ENCODE data around the gene GVQW3. TPM values are rescaled to one million over a fixed set of nuclear protein-coding genes. Genes with fewer than 3 reads are reported as not detected.
A peak's percentile ranks its signal among the peaks of the same experiment; 100 is the strongest.

GVQW3 gene
- total and polyA plus RNA-seq, 5 donors from 2014 or later = 1.7 to 3.0 (median 2.6) TPM

- Mint-ChIP-seq H3K9me3 (peaks cover 0 to 1% (median 0%) of the 10 kb centered on the region in 7 donors), H3K4me1 (peaks cover 4 to 20% (median 17%) of the 10 kb centered on the region in 4 donors), H3K27me3 (no peaks in the 10 kb centered on the region), H3K27ac (no peak overlapping the region), H3K36me3 (peaks cover 9% of the 10 kb centered on the region), H3K4me3 (no peak overlapping the region)
- peaks cover 2% of the 10 kb centered on the region for H3K36me3 ChIP-seq (ENCODE audit: control insufficient read depth, insufficient read depth, low read length)
- H3K9me3 ChIP-seq (ENCODE audit: control insufficient read depth in 2 of 2, low read length in 2 of 2) = no peaks in the 10 kb centered on the region
- no peak overlapping the region for H3K4me3 ChIP-seq (ENCODE audit: low read depth, low read length)
- ATAC-seq (ENCODE audit: low read depth in 2 of 2) (no peak), DNase-seq (no peak)
- H3K27me3 ChIP-seq (ENCODE audit: control insufficient read depth, insufficient read depth, low read length) = no peaks in the 10 kb centered on the region
- H3K4me1 ChIP-seq (ENCODE audit: control insufficient read depth, insufficient read depth, low read length, poor library complexity, severe bottlenecking) = no peaks in the 10 kb centered on the region
- H3K27ac ChIP-seq (ENCODE audit: insufficient read depth, low read length, poor library complexity, severe bottlenecking) = no peak overlapping the region
Measured at GRCh38 chr11:76388408-76388807, 7.3 kb downstream of the GVQW3 start.

DNA sequence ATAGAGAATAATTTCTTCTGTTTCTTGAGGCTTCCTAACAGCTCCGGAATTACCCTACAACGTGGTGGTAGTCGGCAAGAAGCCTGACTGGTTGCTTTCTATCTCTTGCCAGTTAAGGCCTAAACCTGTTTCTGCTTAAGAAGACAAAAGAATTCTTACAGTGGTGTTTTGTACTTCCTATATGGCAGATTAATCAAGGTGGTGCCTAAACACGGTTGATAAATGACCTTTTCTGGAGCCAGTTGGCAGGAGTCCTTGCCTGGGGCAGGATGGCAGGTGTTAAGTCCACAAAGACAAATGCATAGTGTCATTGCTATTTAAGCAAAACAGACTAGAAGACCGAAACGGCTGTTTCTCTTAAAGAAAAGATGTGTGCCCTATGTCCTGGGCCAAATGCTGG lies 9.9 kb downstream of the GVQW3 start:
- H3K27ac ChIP-seq (ENCODE audit: insufficient read depth, low read length, poor library complexity, severe bottlenecking) = no peak overlapping the region
- no peaks in the 10 kb centered on the region for H3K9me3 ChIP-seq (ENCODE audit: control insufficient read depth in 2 of 2, low read length in 2 of 2)
- no peak overlapping the region for H3K4me3 ChIP-seq (ENCODE audit: low read depth, low read length)
- Mint-ChIP-seq H3K9me3 (peaks cover 0 to 1% (median 0%) of the 10 kb centered on the region in 7 donors), H3K27ac (no peak overlapping the region), H3K4me1 (peaks cover 2 to 15% (median 4%) of the 10 kb centered on the region in 4 donors), H3K36me3 (peaks cover 7% of the 10 kb centered on the region), H3K4me3 (no peak overlapping the region), H3K27me3 (no peaks in the 10 kb centered on the region)
- no peaks in the 10 kb centered on the region for H3K4me1 ChIP-seq (ENCODE audit: control insufficient read depth, insufficient read depth, low read length, poor library complexity, severe bottlenecking)
- H3K36me3 ChIP-seq (ENCODE audit: control insufficient read depth, insufficient read depth, low read length) = no peaks in the 10 kb centered on the region
- ATAC-seq (ENCODE audit: low read depth in 2 of 2) (no peak), DNase-seq (no peak)
- no peaks in the 10 kb centered on the region for H3K27me3 ChIP-seq (ENCODE audit: control insufficient read depth, insufficient read depth, low read length)

GRCh38 chr11:76391811-76392475 lies 10.8 kb downstream of the GVQW3 start:
- H3K36me3 ChIP-seq (ENCODE audit: control insufficient read depth, insufficient read depth, low read length) = no peaks in the 10 kb centered on the region
- Mint-ChIP-seq H3K27me3 (no peaks in the 10 kb centered on the region), H3K4me3 (no peak overlapping the region), H3K4me1 (peaks cover 0 to 11% (median 2%) of the 10 kb centered on the region in 4 donors), H3K27ac (no peak overlapping the region), H3K9me3 (no peaks in the 10 kb centered on the region), H3K36me3 (peaks cover 3% of the 10 kb centered on the region)
- H3K9me3 ChIP-seq (ENCODE audit: control insufficient read depth in 2 of 2, low read length in 2 of 2) = no peaks in the 10 kb centered on the region
- no peaks in the 10 kb centered on the region for H3K4me1 ChIP-seq (ENCODE audit: control insufficient read depth, insufficient read depth, low read length, poor library complexity, severe bottlenecking)
- no peak for DNase-seq
- H3K27ac ChIP-seq (ENCODE audit: insufficient read depth, low read length, poor library complexity, severe bottlenecking) = no peak overlapping the region
- no peak for ATAC-seq (ENCODE audit: low read depth in 2 of 2)
- H3K27me3 ChIP-seq (ENCODE audit: control insufficient read depth, insufficient read depth, low read length) = no peaks in the 10 kb centered on the region
- no peak overlapping the region for H3K4me3 ChIP-seq (ENCODE audit: low read depth, low read length)

DNA sequence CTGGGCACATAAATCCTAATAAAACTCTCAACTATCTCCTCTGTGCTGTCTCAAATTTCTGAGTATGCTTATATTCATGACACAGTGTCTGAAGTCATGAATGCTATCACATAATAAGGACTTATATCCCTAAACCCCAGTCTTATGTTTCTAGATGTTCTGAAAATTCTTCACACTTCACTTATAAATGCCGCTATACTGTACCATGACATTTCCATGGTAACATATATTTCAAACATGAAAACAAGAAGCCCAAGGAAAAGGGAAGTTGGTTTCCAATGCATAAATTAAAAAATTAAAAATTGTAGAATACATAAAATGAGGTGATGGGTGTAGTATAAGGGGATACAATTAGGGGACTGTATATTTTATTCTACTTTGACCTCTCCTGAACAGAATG lies 11.7 kb downstream of the GVQW3 start:
- DNase-seq (no peak), ATAC-seq (ENCODE audit: low read depth in 2 of 2) (no peak)
- H3K27me3 ChIP-seq (ENCODE audit: control insufficient read depth, insufficient read depth, low read length) = no peaks in the 10 kb centered on the region
- Mint-ChIP-seq H3K36me3 (peaks cover 3% of the 10 kb centered on the region), H3K4me1 (peaks cover 0 to 11% (median 2%) of the 10 kb centered on the region in 4 donors), H3K4me3 (no peak overlapping the region), H3K9me3 (no peaks in the 10 kb centered on the region), H3K27ac (no peak overlapping the region), H3K27me3 (no peaks in the 10 kb centered on the region)
- H3K4me1 ChIP-seq (ENCODE audit: control insufficient read depth, insufficient read depth, low read length, poor library complexity, severe bottlenecking) = no peaks in the 10 kb centered on the region
- H3K36me3 ChIP-seq (ENCODE audit: control insufficient read depth, insufficient read depth, low read length) = no peaks in the 10 kb centered on the region
- H3K27ac ChIP-seq (ENCODE audit: insufficient read depth, low read length, poor library complexity, severe bottlenecking) = no peak overlapping the region
- H3K9me3 ChIP-seq (ENCODE audit: control insufficient read depth in 2 of 2, low read length in 2 of 2) = no peaks in the 10 kb centered on the region
- no peak overlapping the region for H3K4me3 ChIP-seq (ENCODE audit: low read depth, low read length)

DNA sequence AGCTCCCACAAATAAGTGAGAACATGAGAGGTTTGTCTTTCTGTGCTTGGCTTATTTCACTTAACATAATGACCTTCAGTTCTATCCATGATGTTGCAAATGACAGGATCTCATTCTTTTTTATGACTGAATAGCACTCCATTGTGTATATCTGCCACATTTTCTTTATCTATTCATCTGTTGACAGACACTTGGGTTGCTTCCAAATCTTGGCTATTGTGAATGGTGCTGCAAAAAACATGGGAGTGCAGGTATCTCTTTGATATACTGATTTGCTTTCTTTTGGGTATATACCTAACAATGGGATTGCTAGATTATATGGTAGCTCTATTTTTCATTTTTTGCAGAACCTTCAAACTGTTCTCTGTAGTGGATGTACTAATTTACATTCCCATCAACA lies 13.3 kb downstream of the GVQW3 start:
- Mint-ChIP-seq H3K27ac (no peak overlapping the region), H3K36me3 (no peaks in the 10 kb centered on the region), H3K27me3 (no peaks in the 10 kb centered on the region), H3K4me3 (no peak overlapping the region), H3K4me1 (peaks cover 0 to 9% (median 2%) of the 10 kb centered on the region in 4 donors), H3K9me3 (no peaks in the 10 kb centered on the region)
- ATAC-seq (ENCODE audit: low read depth in 2 of 2) (no peak), DNase-seq (no peak)
- no peaks in the 10 kb centered on the region for H3K27me3 ChIP-seq (ENCODE audit: control insufficient read depth, insufficient read depth, low read length)
- H3K36me3 ChIP-seq (ENCODE audit: control insufficient read depth, insufficient read depth, low read length) = no peaks in the 10 kb centered on the region
- no peak overlapping the region for H3K27ac ChIP-seq (ENCODE audit: insufficient read depth, low read length, poor library complexity, severe bottlenecking)
- H3K4me1 ChIP-seq (ENCODE audit: control insufficient read depth, insufficient read depth, low read length, poor library complexity, severe bottlenecking) = no peaks in the 10 kb centered on the region
- no peak overlapping the region for H3K4me3 ChIP-seq (ENCODE audit: low read depth, low read length)
- H3K9me3 ChIP-seq (ENCODE audit: control insufficient read depth in 2 of 2, low read length in 2 of 2) = no peaks in the 10 kb centered on the region

GRCh38 chr11:76395296-76395695 lies 14.2 kb downstream of the GVQW3 start:
- Mint-ChIP-seq H3K27me3 (no peaks in the 10 kb centered on the region), H3K4me3 (no peak overlapping the region), H3K36me3 (no peaks in the 10 kb centered on the region), H3K27ac (no peak overlapping the region), H3K9me3 (peaks cover 0 to 1% (median 0%) of the 10 kb centered on the region in 7 donors), H3K4me1 (peaks cover 0 to 5% (median 2%) of the 10 kb centered on the region in 4 donors)
- Histone ChIP-seq H3K9me3 (ENCODE audit: control insufficient read depth in 2 of 2, low read length in 2 of 2) (no peaks in the 10 kb centered on the region), H3K4me3 (ENCODE audit: low read depth, low read length) (no peak overlapping the region), H3K27ac (ENCODE audit: insufficient read depth, low read length, poor library complexity, severe bottlenecking) (no peak overlapping the region), H3K4me1 (ENCODE audit: control insufficient read depth, insufficient read depth, low read length, poor library complexity, severe bottlenecking) (no peaks in the 10 kb centered on the region), H3K36me3 (ENCODE audit: control insufficient read depth, insufficient read depth, low read length) (no peaks in the 10 kb centered on the region), H3K27me3 (ENCODE audit: control insufficient read depth, insufficient read depth, low read length) (no peaks in the 10 kb centered on the region)
- no peak for ATAC-seq (ENCODE audit: low read depth in 2 of 2)
- DNase-seq = no peak

- peaks cover 0 to 5% (median 3%) of the 10 kb centered on the region in 4 donors for H3K4me1 Mint-ChIP-seq
- no peaks in the 10 kb centered on the region for H3K27me3 ChIP-seq (ENCODE audit: control insufficient read depth, insufficient read depth, low read length)
- H3K27me3 Mint-ChIP-seq = no peaks in the 10 kb centered on the region
- no peaks in the 10 kb centered on the region for H3K9me3 ChIP-seq (ENCODE audit: control insufficient read depth in 2 of 2, low read length in 2 of 2)
- ATAC-seq (ENCODE audit: low read depth in 2 of 2) (no peak), DNase-seq (no peak)
- H3K27ac Mint-ChIP-seq = no peak overlapping the region
- no peak overlapping the region for H3K4me3 Mint-ChIP-seq
- peaks cover 0 to 3% (median 0%) of the 10 kb centered on the region in 7 donors for H3K9me3 Mint-ChIP-seq
- no peaks in the 10 kb centered on the region for H3K36me3 ChIP-seq (ENCODE audit: control insufficient read depth, insufficient read depth, low read length)
- H3K4me1 ChIP-seq (ENCODE audit: control insufficient read depth, insufficient read depth, low read length, poor library complexity, severe bottlenecking) = no peaks in the 10 kb centered on the region
- H3K36me3 Mint-ChIP-seq = no peaks in the 10 kb centered on the region
- no peak overlapping the region for H3K27ac ChIP-seq (ENCODE audit: insufficient read depth, low read length, poor library complexity, severe bottlenecking)
- H3K4me3 ChIP-seq (ENCODE audit: low read depth, low read length) = no peak overlapping the region
Measured at GRCh38 chr11:76397383-76397782, 16.3 kb downstream of the GVQW3 start.

DNA sequence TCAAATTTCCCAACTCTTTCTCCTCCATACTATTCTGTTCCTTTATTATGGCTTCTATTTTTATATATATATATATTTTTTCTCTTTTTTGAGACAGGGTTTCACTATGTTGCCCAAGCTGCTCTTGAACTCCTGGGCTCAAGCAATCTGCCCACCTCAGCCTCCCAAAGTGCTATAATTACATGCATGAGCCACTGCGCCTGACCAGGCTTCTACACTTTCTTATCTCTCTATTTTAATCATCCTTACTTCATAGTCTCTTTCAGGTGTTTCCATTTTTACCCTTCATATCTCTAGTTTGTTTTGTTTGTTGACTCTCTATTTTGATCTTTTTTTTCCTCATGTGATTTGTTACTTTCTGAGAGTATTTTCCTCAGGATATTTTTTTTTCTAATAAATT lies 19.8 kb downstream of the GVQW3 start:
- Histone ChIP-seq H3K36me3 (ENCODE audit: control insufficient read depth, insufficient read depth, low read length) (no peaks in the 10 kb centered on the region), H3K4me1 (ENCODE audit: control insufficient read depth, insufficient read depth, low read length, poor library complexity, severe bottlenecking) (no peaks in the 10 kb centered on the region), H3K4me3 (ENCODE audit: low read depth, low read length) (no peak overlapping the region), H3K27me3 (ENCODE audit: control insufficient read depth, insufficient read depth, low read length) (no peaks in the 10 kb centered on the region), H3K27ac (ENCODE audit: insufficient read depth, low read length, poor library complexity, severe bottlenecking) (no peak overlapping the region), H3K9me3 (ENCODE audit: control insufficient read depth in 2 of 2, low read length in 2 of 2) (no peaks in the 10 kb centered on the region)
- ATAC-seq (ENCODE audit: low read depth in 2 of 2) (no peak), DNase-seq (no peak)
- H3K36me3 Mint-ChIP-seq = no peaks in the 10 kb centered on the region
- H3K4me3 Mint-ChIP-seq = no peak overlapping the region
- no peaks in the 10 kb centered on the region for H3K27me3 Mint-ChIP-seq
- peak overlapping the region in 1 of 3 donors; percentile 71 for H3K27ac Mint-ChIP-seq
- H3K9me3 Mint-ChIP-seq = peaks cover 0 to 3% (median 0%) of the 10 kb centered on the region in 7 donors
- peaks cover 0 to 3% (median 0%) of the 10 kb centered on the region in 4 donors for H3K4me1 Mint-ChIP-seq
